Measurements from ENCODE around the gene PCDHA2. TPM values are rescaled to one million over a fixed set of nuclear protein-coding genes. Genes with fewer than 3 reads are reported as not detected.

Gene PCDHA2
- total RNA-seq, 1 donor from 2014 or later = not detected

GRCh38 chr5:140842798-140843733 lies 48.4 kb downstream of the PCDHA2 start:
- intact Hi-C loops (cut with DNase I) = no loop called here
- DNase-seq = no peak
- no peak for ATAC-seq (ENCODE audit: poor library complexity)

Other genes starting within 250 kb of the PCDHA2 start
- 12.0 TPM for gene EIF4EBP3, start 247.2 kb upstream of the PCDHA2 start, total RNA-seq
- 23.1 TPM for gene SRA1, start 237.4 kb upstream of the PCDHA2 start, total RNA-seq
- 10.2 TPM for gene APBB3, start 230.3 kb upstream of the PCDHA2 start, total RNA-seq
- gene SLC35A4, start 230.0 kb upstream of the PCDHA2 start, total RNA-seq = 81.4 TPM
- 37.7 TPM for gene CD14, start 161.7 kb upstream of the PCDHA2 start, total RNA-seq
- gene TMCO6, start 155.4 kb upstream of the PCDHA2 start, total RNA-seq = 4.0 TPM
- 155 TPM for gene NDUFA2, start 147.2 kb upstream of the PCDHA2 start, total RNA-seq
- gene IK, start 147.0 kb upstream of the PCDHA2 start, total RNA-seq = 59.9 TPM
- 11.2 TPM for gene WDR55, start 129.9 kb upstream of the PCDHA2 start, total RNA-seq
- 0.40 TPM for gene DND1, start 121.3 kb upstream of the PCDHA2 start, total RNA-seq
- 33.4 TPM for gene HARS1, start 103.5 kb upstream of the PCDHA2 start, total RNA-seq
- gene HARS2, start 103.4 kb upstream of the PCDHA2 start, total RNA-seq = 25.2 TPM
- 29.6 TPM for gene ZMAT2, start 94.4 kb upstream of the PCDHA2 start, total RNA-seq
- not detected for gene PCDHA1, start 8.7 kb upstream of the PCDHA2 start, total RNA-seq
- not detected for gene PCDHA3, start 6.2 kb downstream of the PCDHA2 start, total RNA-seq
- gene PCDHA4, start 12.2 kb downstream of the PCDHA2 start, total RNA-seq = not detected
- not detected for gene PCDHA5, start 26.8 kb downstream of the PCDHA2 start, total RNA-seq
- not detected for gene PCDHA6, start 33.1 kb downstream of the PCDHA2 start, total RNA-seq
- gene PCDHA7, start 39.4 kb downstream of the PCDHA2 start, total RNA-seq = not detected
- not detected for gene PCDHA8, start 46.3 kb downstream of the PCDHA2 start, total RNA-seq
- gene PCDHA9, start 53.5 kb downstream of the PCDHA2 start, total RNA-seq = not detected
- gene PCDHA10, start 61.0 kb downstream of the PCDHA2 start, total RNA-seq = 0.05 TPM
- not detected for gene PCDHA11, start 74.1 kb downstream of the PCDHA2 start, total RNA-seq
- gene PCDHA12, start 80.5 kb downstream of the PCDHA2 start, total RNA-seq = not detected
- gene PCDHA13, start 87.3 kb downstream of the PCDHA2 start, total RNA-seq = not detected
- 0.13 TPM for gene PCDHAC1, start 131.4 kb downstream of the PCDHA2 start, total RNA-seq
- 0.48 TPM for gene PCDHAC2, start 171.6 kb downstream of the PCDHA2 start, total RNA-seq

All from Right ventricle myocardium superior (tissue), 1 donor.